ENCODE results near the gene DOCK11.
"Not testable (repeated sequence)": the region's sequence is repeated elsewhere in the genome, so short reads cannot be mapped to it uniquely, and the experiment has no call there.

DOCK11 gene

DNA sequence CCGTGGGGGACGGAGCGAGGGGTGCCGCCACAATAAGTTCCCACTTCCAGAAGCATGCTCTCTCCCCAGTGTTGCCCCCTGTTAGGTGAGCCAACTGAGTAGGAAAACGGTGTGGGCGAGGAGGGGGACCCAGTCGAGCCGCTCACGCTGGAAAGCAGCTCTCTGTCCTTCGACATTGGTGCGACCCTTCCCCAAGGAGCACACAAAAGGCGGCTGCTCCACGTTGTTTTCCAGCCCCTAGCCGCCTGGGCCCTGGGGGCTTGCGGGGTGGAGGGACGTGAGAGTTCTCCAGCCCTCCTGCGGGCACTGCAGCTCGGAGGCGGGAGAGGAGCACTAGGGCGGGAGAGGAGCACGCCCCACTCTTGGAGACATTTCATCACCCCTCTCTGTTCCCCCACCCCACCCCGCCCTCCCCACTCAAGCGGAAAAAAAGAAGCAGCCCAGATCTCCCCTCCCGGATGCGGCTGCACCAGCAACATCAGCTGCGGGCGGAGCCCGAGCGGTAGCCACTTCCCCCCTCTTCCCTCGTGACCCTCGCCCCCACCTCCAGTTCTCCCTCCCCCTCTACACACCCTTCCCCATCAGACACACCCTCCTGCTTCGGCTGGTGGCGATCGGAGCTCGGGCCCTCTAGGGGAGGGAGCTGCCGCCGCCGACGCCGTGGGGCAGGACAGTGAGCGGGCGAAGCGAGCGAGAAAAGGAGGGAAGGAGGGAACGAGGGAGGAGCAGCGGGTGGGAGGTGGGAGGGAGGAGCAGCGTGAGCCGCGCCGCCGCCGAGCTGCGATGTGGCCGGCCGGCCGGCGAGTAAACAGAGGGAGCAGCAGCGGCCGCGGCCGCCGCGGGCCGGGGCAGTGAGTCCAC lies at the start of gene DOCK11:
Gene DOCK11 (plus strand): TSS at position 755 of the 861 bp plus-strand sequence. CDS start 157 bp downstream, outside the sequence.
- DNase-seq = peak; percentile 42 to 48

DNA sequence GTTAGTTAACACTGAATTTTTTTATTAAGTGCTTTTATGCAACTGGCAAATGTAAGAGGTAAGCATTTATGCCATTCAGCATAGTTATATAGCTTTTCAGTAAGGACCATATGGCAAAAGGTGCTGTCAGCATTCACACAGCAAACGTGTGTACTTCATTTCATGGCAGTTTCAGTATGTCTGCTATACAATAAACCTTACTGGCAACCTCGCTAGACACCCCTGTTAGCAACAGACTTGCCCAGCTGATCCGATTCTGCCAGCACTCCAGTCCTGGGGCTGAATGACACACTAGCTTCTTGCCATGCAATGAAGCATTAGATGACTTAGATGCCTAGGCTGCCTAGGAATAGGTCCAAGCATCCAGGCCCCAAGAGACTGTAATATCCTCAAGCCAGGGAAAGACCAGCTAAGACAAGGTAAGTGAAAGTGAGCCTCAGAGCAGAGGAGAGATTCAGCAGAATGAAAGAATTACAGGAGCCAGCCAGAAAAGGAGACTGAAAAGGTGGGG lies 47.3 kb upstream of the DOCK11 start:
- DNase-seq = no peak

DNA sequence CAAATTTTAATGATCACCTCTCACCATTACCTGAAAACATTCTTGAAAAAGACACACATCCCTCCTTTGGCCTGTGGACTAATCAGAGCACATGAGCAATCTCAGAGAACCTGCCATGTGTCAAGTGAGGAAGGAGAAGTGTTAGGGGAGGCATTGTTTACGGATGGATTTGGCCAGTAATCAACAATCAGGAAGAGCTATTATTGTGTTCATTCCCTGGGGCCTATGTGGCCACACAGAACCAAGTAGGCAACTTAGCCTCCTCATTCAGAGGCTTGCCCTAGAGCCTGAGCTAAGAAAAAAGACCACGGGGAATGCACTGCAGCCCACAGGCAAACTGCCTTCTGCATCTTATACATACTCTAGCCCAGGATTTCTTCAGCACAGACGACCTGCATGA lies 40.6 kb upstream of the DOCK11 start:
- no peak for DNase-seq

DNA sequence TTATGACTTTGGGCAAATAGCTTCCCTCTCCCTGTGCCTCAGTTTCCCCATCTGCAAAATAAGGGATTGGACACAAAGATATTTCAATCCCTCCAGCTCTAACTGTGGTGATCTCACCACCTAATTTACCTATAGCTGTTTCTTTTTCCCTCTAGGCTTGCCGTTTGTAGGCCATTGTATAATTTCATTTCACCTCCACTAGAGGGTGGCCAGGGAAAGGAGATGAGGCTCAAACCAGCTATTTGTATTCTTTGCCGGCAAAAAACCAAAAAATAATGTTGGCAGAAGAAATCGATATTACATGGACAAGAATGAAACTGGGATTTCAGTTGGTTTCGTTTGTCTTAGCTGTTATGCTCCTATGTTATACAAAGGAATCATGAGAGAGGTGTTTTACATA lies 36.1 kb upstream of the DOCK11 start:
- peak; percentile 26 to 39 for DNase-seq

- DNase-seq = no peak
Observed at GRCh38 chrX:118464501-118464900, 31.1 kb upstream of the DOCK11 start.

DNA sequence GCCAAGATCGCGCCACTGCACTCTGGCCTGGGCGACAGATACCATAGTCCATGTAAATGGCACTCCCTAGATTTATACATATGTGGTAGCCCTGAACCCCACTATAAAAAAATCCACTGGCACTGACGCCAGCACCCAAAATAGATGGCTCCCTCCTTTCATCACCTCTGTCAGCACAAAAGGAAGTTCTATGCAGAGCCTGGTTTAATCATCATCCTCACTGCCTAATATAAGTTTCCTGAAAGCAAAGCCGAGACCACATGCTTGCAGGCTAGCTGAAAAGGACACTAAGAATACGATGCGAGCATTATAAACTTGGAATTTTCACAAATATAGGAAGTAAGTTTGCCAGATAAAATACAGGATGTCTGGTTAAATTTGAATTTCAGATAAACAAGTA lies 27.5 kb upstream of the DOCK11 start:
- DNase-seq = no peak

DNA sequence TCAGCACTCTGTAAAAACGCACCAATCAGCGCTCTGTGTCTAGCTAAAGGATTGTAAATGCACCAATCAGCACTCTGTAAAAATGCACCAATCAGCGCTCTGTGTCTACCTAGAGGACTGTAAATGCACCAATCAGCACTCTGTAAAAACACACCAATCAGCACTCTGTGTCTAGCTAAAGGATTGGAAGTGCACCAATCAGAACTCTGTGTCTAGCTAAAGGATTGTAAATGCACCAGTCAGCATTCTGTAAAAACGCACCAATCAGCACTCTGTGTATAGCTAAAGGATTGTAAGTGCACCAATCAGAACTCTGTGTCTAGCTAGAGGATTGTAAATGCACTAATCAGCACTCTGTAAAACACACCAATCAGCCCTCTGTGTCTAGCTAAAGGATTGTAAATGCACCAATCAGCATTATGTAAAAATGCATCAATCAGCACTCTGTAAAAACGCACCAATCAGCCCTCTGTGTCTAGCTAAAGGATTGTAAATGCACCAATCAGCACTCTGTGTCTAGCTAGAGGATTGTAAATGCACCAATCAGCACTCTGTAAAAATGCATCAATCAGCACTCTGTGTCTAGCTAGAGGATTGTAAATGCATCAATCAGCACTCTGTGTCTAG lies 24.8 kb upstream of the DOCK11 start:
- DNase-seq = not testable (repeated sequence)

- DNase-seq = no peak
Observed at GRCh38 chrX:118474586-118474985, 21.0 kb upstream of the DOCK11 start.

DNA sequence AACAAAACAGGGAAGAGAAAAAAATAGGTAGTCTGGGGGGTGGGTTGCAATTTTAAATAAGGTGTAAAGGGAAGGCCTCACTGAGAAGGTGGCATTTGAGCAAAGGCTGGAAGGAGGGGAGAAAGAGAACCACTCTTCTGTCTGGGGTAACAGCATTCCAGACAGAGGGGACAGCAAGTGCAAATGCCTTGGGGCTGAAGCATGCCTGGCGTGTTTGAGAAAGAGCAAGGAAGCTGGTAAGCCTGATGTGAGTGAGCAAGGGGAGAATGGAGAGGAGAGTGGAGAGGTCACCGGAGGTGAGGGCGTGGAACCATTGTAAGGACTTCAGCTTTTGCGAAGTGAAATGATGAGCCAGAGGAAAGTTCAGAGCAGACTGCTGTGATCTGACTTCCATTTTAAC lies 19.7 kb upstream of the DOCK11 start:
- no peak for DNase-seq

- DNase-seq = no peak
Observed at GRCh38 chrX:118480172-118480571, 15.4 kb upstream of the DOCK11 start.

GRCh38 chrX:118482384-118482783 lies 13.2 kb upstream of the DOCK11 start:
- DNase-seq = not testable (repeated sequence)

DNA sequence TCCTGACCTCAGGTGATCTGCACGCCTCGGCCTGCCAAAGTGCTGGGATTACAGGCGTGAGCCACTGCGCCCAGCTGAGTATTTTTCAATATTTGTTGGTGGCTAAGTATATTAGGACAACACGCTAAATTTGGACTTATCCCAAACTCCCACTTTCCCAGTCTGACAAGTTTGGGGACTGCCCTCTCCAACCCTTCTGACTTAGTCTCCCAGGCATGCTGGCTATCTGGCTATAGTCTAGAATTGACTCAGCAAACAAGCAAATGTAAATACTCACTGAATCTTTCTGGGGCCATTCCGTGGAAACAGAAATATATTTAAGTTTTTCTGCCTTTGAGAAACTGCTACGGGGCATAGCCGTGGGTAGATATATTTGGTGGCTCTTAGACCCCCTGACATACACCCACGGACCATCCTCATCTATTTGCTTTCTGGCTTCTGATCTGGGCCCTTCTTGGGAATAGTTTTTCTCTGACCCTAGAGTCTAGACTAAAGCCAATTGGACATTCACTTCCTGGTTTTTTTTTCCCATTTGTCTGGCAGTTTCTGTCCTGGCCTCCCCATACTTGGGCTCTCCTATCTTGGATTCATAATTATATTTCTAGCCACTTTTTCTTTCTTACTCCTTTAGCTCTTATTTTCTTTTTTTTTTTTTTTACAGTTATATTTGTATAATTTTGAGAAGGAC lies 11.3 kb upstream of the DOCK11 start:
- no peak for DNase-seq

DNA sequence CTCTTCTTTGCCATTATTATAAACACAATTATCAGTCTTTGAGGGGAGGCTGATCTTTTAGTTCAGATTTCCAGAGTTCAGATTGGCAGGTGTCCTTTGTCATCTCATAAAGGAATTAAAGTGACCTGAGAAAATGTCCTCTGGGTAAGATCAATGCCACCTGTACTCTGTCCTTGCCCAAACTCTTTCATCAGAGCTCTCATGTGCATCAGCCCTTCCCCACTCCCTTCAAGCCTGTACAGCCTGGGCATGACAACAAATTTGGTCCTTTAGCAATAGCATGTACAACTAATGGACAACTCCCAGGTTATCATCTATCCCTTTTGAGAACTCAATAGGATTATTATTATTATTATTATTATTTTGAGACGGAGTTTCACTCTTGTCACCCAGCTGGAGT lies 8.9 kb upstream of the DOCK11 start:
- DNase-seq = not testable (repeated sequence)

GRCh38 chrX:118493016-118493415 lies 2.6 kb upstream of the DOCK11 start:
- no peak for DNase-seq

DNA sequence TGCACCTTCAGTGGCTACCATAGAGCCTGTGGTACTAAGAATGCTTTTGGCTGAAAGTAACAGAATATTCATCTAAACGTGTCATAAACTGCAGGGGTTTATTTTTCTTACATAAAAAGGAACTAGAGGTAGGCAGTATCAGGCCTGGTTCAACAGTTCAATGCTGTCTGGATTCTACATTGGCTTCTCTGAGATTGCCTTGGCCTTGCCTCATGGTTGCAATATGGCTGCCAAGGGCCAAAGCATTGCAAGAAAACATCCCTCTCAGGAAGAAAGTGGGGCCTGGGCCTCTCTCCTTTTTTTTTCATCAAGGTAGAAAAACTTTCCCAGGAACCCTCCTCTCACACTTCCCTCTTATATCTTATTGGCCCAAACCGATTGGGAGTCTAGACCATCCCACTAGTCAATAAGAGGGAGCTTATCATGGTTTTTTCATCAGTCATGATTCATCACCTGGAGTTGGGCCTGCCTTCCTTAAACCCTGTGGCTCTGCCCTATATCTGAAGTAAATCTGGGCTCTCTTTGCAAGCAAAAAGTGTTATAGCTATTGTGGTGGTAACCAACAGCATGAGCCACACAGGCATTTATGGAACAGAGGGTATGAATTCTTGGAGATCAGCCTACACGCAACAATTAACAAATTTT lies 1.8 kb upstream of the DOCK11 start:
- no peak for DNase-seq

GRCh38 chrX:118495958-118496762 lies 545 bp downstream of the DOCK11 start:
- DNase-seq = peak; percentile 30 to 59

DNA sequence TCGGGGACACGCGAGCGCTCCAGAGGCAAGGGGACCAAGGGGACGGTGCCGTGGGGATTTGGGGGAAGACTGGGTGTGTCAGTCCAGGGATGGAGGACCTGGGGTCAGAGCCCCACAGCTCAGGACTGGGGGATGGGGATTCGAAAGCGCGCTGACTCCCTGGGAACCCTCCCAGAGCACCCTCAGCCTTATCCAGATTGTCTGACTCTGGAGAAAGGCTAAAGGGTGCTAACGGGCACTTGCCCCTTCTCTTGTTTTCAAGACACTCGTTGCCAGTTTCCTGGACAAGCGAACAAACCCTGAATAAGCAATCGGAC lies 1.1 kb downstream of the DOCK11 start:
- no peak for DNase-seq

DNA sequence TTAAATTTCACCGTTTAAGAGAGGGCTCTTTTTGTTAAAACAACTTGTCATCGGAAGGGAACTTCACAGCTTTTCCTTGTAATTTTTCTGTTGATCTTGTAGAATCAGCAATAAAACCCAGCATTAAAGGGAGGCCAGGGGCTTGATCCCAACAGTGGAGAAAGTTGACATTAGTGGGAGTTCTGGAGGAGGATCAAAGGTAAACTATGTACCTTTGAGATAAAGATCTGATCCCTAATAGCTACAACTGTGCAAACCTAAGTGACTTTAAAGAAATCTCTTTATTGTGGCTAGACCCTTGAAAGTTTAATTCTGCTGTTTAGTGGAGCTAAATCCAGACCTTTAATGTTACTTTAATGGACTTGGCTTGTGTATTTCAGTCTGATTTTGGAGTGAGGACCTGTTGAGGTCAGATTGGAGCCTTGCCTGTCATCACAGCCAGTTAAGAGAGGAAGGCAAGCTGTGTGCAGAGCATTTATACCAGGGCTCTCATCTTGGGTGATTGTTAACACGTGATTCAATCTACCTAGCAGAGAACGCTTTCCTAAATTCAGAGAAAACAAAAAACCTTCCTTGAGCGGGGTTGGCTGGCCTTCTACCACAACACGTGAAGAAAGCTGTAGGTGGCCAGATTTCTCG lies 1.7 kb downstream of the DOCK11 start:
- DNase-seq = no peak

DNA sequence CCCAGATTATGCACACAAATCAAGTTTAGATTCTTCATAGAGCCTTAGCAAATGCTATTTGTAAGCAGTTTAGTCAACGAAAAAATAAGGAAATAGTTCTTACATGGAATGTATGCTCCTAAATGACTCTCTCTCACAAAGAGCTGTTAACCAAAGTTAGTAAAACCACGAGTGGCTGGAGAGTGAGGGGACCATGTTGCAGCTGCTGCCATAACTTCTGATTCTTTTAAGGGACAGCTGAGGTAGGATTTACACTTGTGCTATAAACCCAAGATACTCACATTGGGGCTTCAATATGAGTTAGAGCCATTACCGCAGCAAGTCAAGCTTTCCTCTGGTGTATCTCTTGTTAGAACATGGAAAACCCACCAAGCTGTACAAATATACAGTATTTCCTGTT lies 2.7 kb downstream of the DOCK11 start:
- no peak for DNase-seq

GRCh38 chrX:118498755-118499154 lies 3.1 kb downstream of the DOCK11 start:
- no peak for DNase-seq

DNA sequence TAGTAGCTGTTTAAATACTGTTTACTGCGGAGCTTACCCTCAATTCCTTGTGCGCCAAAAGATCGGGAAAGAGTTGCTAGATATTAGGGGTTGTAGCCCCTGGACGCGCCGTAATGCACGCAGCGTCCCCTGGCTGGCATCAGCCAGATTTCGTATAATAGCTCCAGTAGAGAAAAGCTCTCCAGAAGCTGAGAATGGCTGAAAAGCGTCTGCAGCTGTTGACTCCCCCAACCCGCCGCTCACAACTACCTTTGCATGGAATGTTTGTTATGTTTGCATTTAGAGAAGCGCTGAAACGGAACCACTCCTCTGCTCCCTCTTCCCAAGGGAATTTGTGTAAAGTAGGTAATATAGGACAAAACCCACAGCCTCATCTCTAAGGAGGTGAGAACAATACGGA lies 3.7 kb downstream of the DOCK11 start:
- no peak for DNase-seq

All from SHP77 (cell line).